Gastroesophageal sphincter (tissue), 3 donors: ENCODE results near the gene P2RY11.

ENCODE experiments used
- EP300 ChIP-seq: sonication (generic); formaldehyde crosslinking; IDR thresholded peaks from one replicate; pipeline ENCODE4 v1.6.1; 2017; ENCODE audit warnings: antibody characterized with exemption, mild to moderate bottlenecking
- POLR2AphosphoS5 ChIP-seq: sonication (generic); formaldehyde crosslinking; IDR thresholded peaks from one replicate; pipeline ENCODE4 v1.6.1; 2017; ENCODE audit warnings: antibody characterized with exemption
- TF ChIP-seq, protein P1 (sequence below), 4 experiments: fragments of 200-600 bp in 2 of 4; fragments of 450-650 bp in 2 of 4; sonication (generic) in 1 of 4; IDR thresholded peaks; one replicate each; pipeline ENCODE4 v1.5.1; 2017 to 2019; ENCODE audit warnings: antibody characterized with exemption in 4 of 4, mild to moderate bottlenecking in 2 of 4, moderate library complexity in 2 of 4

DNA sequence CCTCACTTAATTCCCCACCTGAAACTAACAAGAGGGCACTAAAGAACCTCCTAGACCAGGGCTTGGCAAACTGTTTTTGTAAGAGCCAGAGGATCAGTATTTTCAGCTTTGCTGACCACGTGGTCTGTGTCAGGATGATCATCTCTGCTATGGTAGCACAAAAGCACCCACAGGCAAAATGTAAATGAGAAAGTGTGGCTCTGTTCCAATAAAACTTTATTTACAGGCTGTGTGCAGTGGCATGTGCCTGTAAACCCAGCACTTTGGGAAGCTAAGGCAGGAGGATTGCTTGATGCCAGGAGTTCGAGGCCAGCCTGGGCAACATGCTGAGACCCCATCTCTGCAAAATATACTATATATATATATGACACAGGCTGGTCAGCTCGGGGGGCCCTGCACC, 52.0 kb downstream of the P2RY11 start:
- TF ChIP-seq, protein P1, sequence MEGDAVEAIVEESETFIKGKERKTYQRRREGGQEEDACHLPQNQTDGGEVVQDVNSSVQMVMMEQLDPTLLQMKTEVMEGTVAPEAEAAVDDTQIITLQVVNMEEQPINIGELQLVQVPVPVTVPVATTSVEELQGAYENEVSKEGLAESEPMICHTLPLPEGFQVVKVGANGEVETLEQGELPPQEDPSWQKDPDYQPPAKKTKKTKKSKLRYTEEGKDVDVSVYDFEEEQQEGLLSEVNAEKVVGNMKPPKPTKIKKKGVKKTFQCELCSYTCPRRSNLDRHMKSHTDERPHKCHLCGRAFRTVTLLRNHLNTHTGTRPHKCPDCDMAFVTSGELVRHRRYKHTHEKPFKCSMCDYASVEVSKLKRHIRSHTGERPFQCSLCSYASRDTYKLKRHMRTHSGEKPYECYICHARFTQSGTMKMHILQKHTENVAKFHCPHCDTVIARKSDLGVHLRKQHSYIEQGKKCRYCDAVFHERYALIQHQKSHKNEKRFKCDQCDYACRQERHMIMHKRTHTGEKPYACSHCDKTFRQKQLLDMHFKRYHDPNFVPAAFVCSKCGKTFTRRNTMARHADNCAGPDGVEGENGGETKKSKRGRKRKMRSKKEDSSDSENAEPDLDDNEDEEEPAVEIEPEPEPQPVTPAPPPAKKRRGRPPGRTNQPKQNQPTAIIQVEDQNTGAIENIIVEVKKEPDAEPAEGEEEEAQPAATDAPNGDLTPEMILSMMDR (IDR thresholded peaks at IDR 0.05), result no peak
- TF ChIP-seq EP300, result no peak
- no peak for TF ChIP-seq POLR2AphosphoS5
